ENCODE results near the gene PRR18. TPM values are rescaled to one million over a fixed set of nuclear protein-coding genes. Genes with fewer than 3 reads are reported as not detected.
A peak's percentile ranks its signal among the peaks of the same experiment; 100 is the strongest.

Gene PRR18
- total RNA-seq, 1 donor from 2014 or later: 0.10 TPM

DNA sequence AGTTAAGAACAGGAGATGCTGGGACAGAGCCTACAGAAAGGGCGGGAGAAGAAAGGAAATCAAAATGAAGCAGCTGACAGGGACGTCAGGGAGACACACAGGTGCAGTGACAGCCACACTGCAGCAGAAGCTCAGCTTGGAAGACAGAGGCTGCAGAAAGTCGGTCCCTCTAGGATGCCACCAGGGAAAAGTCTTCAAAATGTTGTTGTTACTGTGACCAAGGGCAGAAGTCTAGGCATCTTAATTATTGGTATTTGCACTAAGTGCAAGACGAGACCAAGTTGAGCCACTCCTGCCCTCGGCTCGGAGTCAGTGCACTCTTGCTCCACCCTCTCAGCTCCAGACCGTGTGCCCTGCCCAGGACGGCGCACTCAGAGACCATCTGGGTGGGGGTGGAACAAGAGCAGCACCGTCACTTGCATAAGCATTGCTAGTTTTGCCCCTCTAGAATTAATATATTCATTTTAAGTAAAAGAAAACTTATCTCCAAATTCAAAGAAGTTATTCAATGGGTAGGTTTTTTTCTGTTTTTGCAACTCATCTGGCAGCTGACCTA, 2.6 kb downstream of the PRR18 start:
- DNase-seq: no peak

- no peak for DNase-seq
These were observed 4.1 kb downstream of the PRR18 start for GRCh38 chr6:166304106-166304505.

- DNase-seq: no peak
These were observed 6.3 kb downstream of the PRR18 start for GRCh38 chr6:166301611-166302529.

GRCh38 chr6:166300357-166300987, 7.7 kb downstream of the PRR18 start:
- no peak for DNase-seq

- no peak for DNase-seq
These were observed 10.6 kb downstream of the PRR18 start for GRCh38 chr6:166297606-166298005.

DNA sequence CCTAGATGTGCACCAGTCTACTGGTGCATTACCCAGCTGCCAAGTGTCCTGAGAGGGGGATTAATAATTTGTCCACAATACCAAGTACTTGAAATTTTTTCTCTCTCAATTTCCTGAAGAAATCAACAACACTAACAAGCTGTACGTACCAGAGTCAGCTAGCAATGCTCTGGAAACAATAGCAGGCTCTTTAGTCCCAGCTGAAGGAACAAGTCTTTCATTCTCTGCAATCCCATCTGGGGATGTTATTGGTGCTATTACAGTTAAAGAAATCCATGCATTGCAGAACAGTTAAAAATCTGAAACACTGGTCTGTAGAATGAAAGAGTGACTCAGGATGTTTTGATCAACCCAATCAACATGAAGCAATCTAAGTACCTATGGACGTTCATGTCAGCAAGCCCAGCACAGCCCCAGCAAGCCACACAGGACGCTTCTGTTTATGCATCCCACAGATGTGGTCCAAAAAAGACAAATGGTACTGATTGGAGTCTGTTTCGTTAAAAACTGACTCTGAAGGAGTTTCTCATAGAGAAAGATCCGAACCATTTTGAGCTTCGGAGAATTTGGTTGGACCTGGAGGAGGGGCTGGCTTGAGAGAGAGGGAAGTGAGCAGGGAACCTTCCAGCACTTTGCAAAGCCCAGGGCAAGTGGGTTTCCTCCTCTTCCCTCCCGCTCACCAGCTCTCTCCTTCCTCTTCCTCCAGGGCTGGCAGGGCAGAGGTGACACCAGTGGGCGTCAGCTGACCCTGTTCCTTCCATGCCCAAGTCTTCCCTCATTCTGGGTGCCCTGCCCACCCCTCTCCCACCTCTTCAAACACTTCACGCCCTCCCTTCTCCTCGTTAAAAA, 11.9 kb downstream of the PRR18 start:
- no peak for DNase-seq

- DNase-seq: no peak
These were observed 14.2 kb downstream of the PRR18 start for GRCh38 chr6:166293731-166294584.

- no peak for DNase-seq
These were observed 18.8 kb downstream of the PRR18 start for GRCh38 chr6:166289207-166290060.

GRCh38 chr6:166286839-166287271, 21.3 kb downstream of the PRR18 start:
- no peak for DNase-seq

DNA sequence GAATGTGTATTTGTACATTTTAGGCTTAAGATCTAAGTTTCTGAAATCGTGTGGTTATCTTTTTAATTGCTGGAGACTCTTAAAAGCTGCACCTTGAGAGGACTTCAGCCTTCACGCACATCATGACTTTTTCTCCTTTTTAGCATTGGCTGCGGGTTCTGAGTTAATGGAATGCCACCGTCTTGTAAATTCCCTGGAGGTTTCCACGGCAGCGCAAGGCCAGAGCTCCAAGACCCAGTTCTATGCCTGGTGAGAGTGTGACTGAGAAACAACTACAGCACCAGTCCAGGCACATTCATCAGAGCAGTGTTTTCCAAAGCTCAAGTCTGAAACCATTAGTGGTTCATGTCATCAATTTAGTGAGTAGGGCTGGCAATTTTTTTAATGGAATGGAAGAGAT, 23.0 kb downstream of the PRR18 start:
- no peak for DNase-seq

DNA sequence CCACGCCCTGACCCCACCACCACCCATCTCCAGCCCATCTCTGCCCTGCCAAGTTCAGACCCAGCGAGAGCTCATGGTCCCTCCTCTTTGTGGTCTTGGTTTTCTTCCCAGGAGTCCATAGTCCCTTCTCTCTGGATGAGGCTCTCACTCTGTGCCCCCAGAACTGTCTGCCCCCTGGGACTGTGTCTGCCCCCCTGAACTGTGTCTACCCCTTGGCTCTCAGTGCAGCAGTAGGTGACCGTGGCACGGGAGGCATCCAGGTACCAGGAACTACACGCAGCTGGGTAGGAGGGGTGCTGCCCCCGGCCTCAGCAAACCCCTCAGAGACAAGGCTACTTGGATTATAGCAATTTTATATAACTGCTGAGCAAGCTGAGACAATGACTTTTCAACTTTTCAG, 23.6 kb downstream of the PRR18 start:
- DNase-seq: no peak

DNA sequence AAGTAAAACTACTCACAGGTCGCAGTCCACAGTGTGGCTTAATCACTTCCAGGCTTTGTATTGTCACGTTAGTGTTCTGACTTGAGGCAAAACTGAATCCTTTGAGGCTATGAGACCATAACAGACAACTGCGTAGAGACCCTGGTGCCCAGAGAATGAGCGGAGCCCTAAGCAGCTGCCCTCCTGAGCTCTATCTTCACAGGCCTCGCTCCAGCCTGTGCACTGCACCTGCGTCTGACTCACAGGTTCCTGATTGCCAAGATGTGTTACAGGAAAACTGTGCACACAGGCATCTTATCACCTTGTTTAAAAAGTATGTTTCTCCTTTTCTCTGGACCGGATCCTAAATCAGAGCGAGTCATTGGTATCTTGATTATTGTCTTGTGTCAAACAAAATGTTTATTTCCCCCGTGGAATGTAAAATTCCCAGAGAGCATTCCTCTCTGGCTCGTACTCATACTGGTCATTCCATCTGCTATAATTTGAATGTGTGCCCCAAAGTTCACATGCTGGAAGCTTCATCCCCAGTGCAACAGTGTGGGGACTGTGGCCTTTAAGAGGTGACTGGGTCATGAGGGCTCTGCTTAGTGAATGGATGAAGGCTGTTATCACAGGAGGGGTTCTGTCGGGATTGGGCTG, 25.7 kb downstream of the PRR18 start:
- no peak for DNase-seq

DNA sequence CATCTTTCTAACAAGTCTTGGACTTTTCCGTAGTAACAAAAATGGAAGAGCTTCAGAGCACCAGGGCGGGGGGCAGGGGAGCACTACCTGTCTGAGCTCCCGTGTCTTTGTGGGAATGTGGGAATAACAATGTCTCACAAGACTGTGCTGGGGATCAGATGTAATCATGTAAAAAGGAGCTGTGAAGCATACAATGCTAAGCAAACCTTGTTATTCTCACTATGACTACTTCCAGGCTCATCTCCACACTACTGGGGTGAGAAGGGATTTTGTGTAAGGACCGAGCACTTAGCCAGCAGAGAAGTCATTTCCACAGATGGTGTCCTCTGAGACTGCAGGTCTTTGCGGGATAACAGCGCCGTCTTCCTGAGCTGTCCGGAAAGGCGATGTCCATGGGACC, 27.1 kb downstream of the PRR18 start:
- DNase-seq: no peak

GRCh38 chr6:166279393-166279679, 28.9 kb downstream of the PRR18 start:
- DNase-seq: no peak

GRCh38 chr6:166278579-166279392, 29.4 kb downstream of the PRR18 start:
- no peak for DNase-seq

DNA sequence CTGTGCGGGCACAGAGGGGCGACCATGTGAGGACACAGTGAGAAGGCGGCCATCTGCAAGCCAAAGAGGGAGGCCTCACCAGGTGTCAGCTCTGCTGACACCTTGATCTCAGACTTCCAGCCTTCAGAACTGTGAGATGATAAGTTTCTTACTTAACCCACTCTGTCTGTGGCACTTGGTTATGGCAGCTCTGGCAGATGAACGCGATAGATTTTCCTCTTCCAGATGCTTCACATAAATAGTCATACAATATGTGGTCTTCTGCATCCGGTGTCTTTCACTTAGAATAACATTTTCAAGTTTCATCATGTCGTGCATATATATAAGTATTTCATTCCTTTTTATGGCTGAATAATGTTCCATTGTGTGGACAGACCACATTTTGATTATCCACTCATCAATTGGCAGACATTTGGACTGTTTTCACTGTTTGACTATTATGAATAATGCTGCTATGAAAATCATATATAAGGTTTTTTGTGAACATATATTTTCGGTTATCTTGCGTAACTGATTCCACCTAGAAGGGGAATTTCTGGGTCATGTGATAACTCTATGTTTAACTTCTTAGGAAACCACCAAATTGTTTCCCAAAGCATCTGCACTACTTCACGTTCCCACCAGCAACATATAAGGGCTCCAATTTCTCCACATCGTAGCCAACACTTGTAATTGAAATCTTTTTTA, 30.2 kb downstream of the PRR18 start:
- no peak for DNase-seq

- DNase-seq: no peak
These were observed 31.2 kb downstream of the PRR18 start for GRCh38 chr6:166277018-166277417.

DNA sequence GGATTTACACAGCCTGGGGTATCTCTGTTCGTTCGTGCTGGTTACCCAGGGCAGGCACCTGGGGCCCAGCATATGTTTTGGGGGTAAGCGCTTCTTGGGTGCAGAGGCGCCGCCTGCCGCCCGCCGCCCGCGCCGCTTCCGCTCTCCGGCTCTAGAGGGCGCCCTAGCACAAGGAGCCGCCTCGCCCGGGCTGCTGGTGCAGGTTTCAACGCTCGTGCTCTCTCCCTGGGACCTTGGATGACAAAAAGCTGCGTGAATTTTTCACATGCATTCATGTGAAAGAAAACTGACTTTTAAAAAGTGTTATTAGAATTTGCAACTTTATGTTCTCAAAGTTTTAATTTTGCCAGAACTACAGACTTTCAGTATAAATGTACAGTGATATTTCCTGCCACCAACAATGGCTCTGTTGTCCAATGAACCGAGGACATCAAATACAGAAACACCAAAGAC, 32.5 kb downstream of the PRR18 start:
- DNase-seq: peak; percentile 72

All from tongue (tissue), 2 donors.